HuH-7.5 (cell line): ENCODE data around the gene CUL9.

Experiments
- DNase-seq: peaks from one replicate; pipeline ENCODE4 v3.0.0; 2011; ENCODE audit warnings: low spot score

CUL9 gene

GRCh38 chr6:43229803-43230620 is 48.0 kb downstream of the CUL9 start:
- DNase-seq: no peak

- DNase-seq: no peak
Observed at GRCh38 chr6:43231053-43231452, 49.1 kb downstream of the CUL9 start.

- no peak for DNase-seq
Observed at GRCh38 chr6:43231735-43232450, 49.9 kb downstream of the CUL9 start.

- DNase-seq: no peak
Observed at GRCh38 chr6:43235841-43236240, 53.8 kb downstream of the CUL9 start.

- no peak for DNase-seq
Observed at GRCh38 chr6:43239054-43239453, 57.1 kb downstream of the CUL9 start.

GRCh38 chr6:43240950-43241349 is 59.0 kb downstream of the CUL9 start:
- DNase-seq: no peak

- DNase-seq: no peak
Observed at GRCh38 chr6:43241446-43241845, 59.5 kb downstream of the CUL9 start.

GRCh38 chr6:43242908-43243663 is 61.1 kb downstream of the CUL9 start, which contains the start of gene TTBK1:
Gene TTBK1 (plus strand): TSS chr6:43243481. CDS start chr6:43246661, 3,180 bp downstream.
- no peak for DNase-seq

- no peak for DNase-seq
Observed at GRCh38 chr6:43243664-43244321, 61.8 kb downstream of the CUL9 start.

- no peak for DNase-seq
Observed at GRCh38 chr6:43246301-43247113, 64.5 kb downstream of the CUL9 start.

- peak; percentile 97 for DNase-seq
Observed at GRCh38 chr6:43247114-43247999, 65.4 kb downstream of the CUL9 start.

- no peak for DNase-seq
Observed at GRCh38 chr6:43248101-43248500, 66.1 kb downstream of the CUL9 start.

- DNase-seq: no peak
Observed at GRCh38 chr6:43248791-43249190, 66.8 kb downstream of the CUL9 start.

- no peak for DNase-seq
Observed at GRCh38 chr6:43250992-43251373, 69.0 kb downstream of the CUL9 start.

GRCh38 chr6:43253401-43253800 is 71.4 kb downstream of the CUL9 start:
- DNase-seq: no peak

- DNase-seq: no peak
Observed at GRCh38 chr6:43254138-43254817, 72.3 kb downstream of the CUL9 start.

- DNase-seq: no peak
Observed at GRCh38 chr6:43254846-43255245, 72.8 kb downstream of the CUL9 start.

GRCh38 chr6:43255408-43256054 is 73.5 kb downstream of the CUL9 start:
- no peak for DNase-seq
